HG03354 (cell line): ENCODE data around the gene MSH2.
"Not testable (repeated sequence)": the region's sequence is repeated elsewhere in the genome, so short reads cannot be mapped to it uniquely, and the experiment has no call there.

Source experiments
- ATAC-seq: cut with Tn5 transposase; IDR thresholded peaks from one replicate; pipeline ENCODE4 v1.9.1; 2021; ENCODE audit warnings: mild to moderate bottlenecking; ENCODE audit not compliant: unreplicated experiment, poor library complexity, severe bottlenecking

Gene MSH2

GRCh38 chr2:47406649-47407330, 3.8 kb downstream of the MSH2 start:
- ATAC-seq = not testable (repeated sequence)

DNA sequence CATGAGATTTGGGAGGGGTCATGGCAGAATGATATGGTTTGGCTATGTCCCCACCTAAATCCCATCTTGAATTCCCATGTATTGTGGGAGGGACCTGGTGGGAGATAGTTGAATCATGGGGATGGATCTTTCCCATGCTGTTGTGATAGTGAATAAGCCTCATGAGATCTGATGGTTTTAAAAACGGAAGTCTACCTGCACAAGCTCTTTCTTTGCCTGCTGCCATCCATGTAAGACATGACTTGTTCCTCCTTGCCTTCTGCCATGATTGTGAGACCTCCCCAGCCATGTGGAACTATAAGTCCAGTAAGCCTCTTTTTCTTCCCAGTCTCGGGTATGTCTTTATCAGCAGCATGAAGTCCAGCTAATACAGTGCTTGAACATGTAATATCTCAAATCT, 5.0 kb downstream of the MSH2 start:
- ATAC-seq = not testable (repeated sequence)

GRCh38 chr2:47414682-47415458, 11.9 kb downstream of the MSH2 start:
- ATAC-seq = no peak

DNA sequence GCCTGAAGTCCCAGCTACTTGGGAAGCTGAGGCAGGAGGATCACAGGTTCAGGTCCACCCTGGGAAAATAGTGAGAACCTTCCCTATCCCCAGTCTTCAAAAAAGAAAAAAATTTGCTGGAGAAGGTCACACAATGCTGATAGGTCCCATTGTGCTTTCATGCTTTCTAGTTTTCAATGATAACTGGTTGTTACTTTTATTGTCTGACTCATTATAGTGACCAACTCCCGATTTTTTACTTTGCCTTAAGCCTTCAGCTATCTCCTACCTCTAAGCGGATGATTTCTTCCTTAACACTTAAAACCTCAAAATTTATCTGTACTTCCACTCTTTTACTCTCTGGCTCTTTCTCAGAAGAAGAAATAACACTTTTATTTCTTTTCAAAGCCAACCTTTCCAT, 17.3 kb downstream of the MSH2 start:
- ATAC-seq = no peak

DNA sequence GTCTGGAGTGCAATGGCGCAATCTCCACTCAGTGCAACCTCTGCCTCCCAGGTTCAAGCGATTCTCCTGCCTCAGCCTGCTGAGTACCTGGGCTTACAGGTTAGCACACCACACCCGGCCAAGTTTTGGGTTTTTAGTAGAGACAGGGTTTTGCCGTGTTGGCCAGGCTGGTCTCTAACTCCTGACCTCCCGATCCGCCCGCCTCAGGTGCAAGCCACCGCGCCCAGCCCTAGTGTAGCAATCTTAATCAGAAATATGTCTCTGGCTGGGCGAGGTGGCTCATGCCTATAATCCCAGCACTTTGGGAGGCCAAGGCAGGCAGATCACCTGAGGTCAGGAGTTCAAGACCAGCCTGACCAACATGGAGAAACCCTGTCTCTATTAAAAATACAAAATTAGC, 17.7 kb downstream of the MSH2 start:
- ATAC-seq = not testable (repeated sequence)

GRCh38 chr2:47422016-47422415, 19.1 kb downstream of the MSH2 start:
- ATAC-seq = no peak

- ATAC-seq = no peak
These were observed 19.6 kb downstream of the MSH2 start for GRCh38 chr2:47422560-47422959.

- ATAC-seq = no peak
These were observed 23.8 kb downstream of the MSH2 start for GRCh38 chr2:47426786-47427185.

- no peak for ATAC-seq
These were observed 26.8 kb downstream of the MSH2 start for GRCh38 chr2:47429795-47430194.

GRCh38 chr2:47433006-47433405, 30.1 kb downstream of the MSH2 start:
- ATAC-seq = not testable (repeated sequence)

- ATAC-seq = not testable (repeated sequence)
These were observed 30.5 kb downstream of the MSH2 start for GRCh38 chr2:47433445-47433844.

DNA sequence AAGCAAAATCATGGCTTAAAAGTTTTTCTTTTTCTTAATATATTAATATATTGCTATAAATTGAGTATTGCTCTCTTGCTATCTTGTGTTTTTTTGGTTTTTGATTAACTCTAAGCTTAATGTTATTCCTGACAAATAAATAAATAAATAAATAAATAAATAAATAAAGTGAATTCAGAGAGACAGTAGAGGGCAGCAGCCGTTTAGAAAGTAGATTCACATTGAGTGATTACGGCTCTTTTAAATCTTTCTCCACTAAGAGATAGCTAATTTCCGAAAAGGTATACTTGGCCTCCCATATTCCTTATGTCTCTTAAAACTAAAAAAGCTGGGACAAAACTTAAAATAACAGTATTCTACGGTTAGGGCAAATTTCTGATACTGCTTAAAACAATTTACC, 34.3 kb downstream of the MSH2 start:
- ATAC-seq = no peak

- ATAC-seq = no peak
These were observed 35.1 kb downstream of the MSH2 start for GRCh38 chr2:47438106-47438505.

DNA sequence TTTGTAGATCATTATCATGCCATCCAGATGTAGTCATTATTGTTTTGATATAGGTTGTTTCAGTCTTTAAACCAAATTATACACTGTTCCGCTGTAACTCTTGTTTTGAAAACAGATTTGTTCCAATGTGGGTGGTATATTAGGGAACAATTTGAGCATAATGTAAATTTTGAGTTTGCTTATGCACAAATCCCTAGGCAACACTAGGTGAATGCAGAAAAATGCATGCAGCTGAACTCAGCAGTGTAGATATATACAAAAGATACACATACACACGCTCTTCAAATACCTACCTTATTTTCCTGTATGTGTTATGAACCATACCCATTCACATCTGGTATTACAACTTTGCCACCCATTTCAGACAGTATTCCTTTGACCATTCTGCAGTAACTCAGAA, 35.8 kb downstream of the MSH2 start:
- no peak for ATAC-seq

- ATAC-seq = no peak
These were observed 48.8 kb downstream of the MSH2 start for GRCh38 chr2:47451790-47452189.

GRCh38 chr2:47452761-47453160, 49.8 kb downstream of the MSH2 start:
- ATAC-seq = no peak

DNA sequence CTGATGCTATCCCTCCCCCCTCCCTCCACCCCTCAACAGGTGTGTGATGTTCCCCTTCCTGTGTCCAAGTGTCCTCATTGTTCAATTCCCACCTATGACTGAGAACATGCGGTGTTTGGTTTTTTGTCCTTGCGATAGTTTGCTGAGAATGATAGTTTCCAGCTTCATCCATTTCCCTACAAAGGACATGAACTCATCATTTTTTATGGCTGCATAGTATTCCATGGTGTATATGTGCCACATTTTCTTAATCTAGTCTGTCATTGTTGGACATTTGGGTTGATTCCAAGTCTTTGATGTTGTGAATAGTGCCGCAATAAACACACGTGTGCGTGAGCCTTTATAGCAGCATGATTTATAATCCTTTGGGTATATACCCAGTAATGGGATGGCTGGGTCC, 51.9 kb downstream of the MSH2 start:
- not testable (repeated sequence) for ATAC-seq

DNA sequence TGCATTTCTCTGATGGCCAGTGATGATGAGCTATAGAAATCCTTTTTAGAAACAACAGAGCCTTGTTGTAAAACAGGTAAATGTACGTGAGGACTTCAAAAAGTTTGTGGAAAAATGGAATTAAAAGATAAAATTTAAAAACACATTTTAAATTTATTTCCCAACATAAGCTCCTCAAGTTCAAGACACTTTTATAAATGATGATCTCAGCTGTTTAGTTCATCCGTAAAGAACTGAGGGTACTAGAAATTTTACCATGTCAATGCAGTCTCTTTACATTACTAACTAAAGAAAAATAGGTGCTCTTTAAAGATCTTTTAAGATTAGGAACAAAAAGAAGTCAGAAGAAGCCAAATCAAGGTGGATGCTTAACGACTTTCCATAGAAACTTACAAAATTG, 52.5 kb downstream of the MSH2 start:
- ATAC-seq = no peak

GRCh38 chr2:47456851-47457250, 53.9 kb downstream of the MSH2 start:
- ATAC-seq = no peak

GRCh38 chr2:47457268-47457667, 54.3 kb downstream of the MSH2 start:
- ATAC-seq = no peak

GRCh38 chr2:47459021-47459420, 56.1 kb downstream of the MSH2 start:
- ATAC-seq = no peak
